Stomach smooth muscle (tissue), 2 donors: ENCODE results near the gene CAPN5.

ENCODE experiments used
- H3K27ac ChIP-seq: one replicate; pipeline ENCODE4 v1.7.0; 2013; ENCODE audit warnings: mild to moderate bottlenecking, low read length, inconsistent platforms
- H3K27me3 ChIP-seq, 2 donors: one replicate each; pipeline ENCODE4 v1.7.0; 2013; ENCODE audit warnings: low read length in 2 of 2; ENCODE audit not compliant: insufficient read depth in 2 of 2, control insufficient read depth in 1 of 2
- H3K36me3 ChIP-seq, 2 donors: one replicate each; pipeline ENCODE4 v1.7.0; 2013; ENCODE audit warnings: low read length in 2 of 2; ENCODE audit not compliant: control insufficient read depth in 2 of 2, insufficient read depth in 2 of 2
- H3K4me1 ChIP-seq: one replicate; pipeline ENCODE4 v1.7.0; 2013; ENCODE audit warnings: low read length; ENCODE audit not compliant: control insufficient read depth, insufficient read depth
- H3K4me3 ChIP-seq, 2 donors: one replicate each; pipeline ENCODE4 v1.7.0; 2013; ENCODE audit warnings: low read length in 2 of 2
- H3K9ac ChIP-seq, 2 donors: one replicate each; pipeline ENCODE4 v1.7.0; 2013; ENCODE audit warnings: low read length in 2 of 2, mild to moderate bottlenecking in 1 of 2
- H3K9me3 ChIP-seq, 2 donors: one replicate each; pipeline ENCODE4 v1.7.0; 2013; ENCODE audit warnings: low read length in 2 of 2; ENCODE audit not compliant: control insufficient read depth in 2 of 2
- donor health status: healthy.
- donor health status: Pancreatic carcinoma.

The CAPN5 gene

GRCh38 chr11:77110836-77111235 lies 44.1 kb downstream of the CAPN5 start:
- H3K4me1 ChIP-seq = peaks cover 28% of the 10 kb centered on the region
- H3K27me3 ChIP-seq = no peaks in the 10 kb centered on the region
- H3K9ac ChIP-seq = no peak overlapping the region
- no peaks in the 10 kb centered on the region for H3K9me3 ChIP-seq
- no peak overlapping the region for H3K27ac ChIP-seq
- H3K4me3 ChIP-seq = no peak overlapping the region
- H3K36me3 ChIP-seq = no peaks in the 10 kb centered on the region

GRCh38 chr11:77111277-77111676 lies 44.5 kb downstream of the CAPN5 start:
- Histone ChIP-seq H3K4me1 (peaks cover 28% of the 10 kb centered on the region), H3K9me3 (no peaks in the 10 kb centered on the region), H3K9ac (no peak overlapping the region), H3K27ac (no peak overlapping the region), H3K36me3 (no peaks in the 10 kb centered on the region), H3K27me3 (no peaks in the 10 kb centered on the region), H3K4me3 (no peak overlapping the region)

- no peak overlapping the region for H3K27ac ChIP-seq
- no peaks in the 10 kb centered on the region for H3K27me3 ChIP-seq
- H3K9ac ChIP-seq = no peak overlapping the region
- H3K4me3 ChIP-seq = no peak overlapping the region
- no peaks in the 10 kb centered on the region for H3K36me3 ChIP-seq
- H3K4me1 ChIP-seq = peaks cover 28% of the 10 kb centered on the region
- no peaks in the 10 kb centered on the region for H3K9me3 ChIP-seq
These were observed 45.2 kb downstream of the CAPN5 start for GRCh38 chr11:77111946-77112345.

- no peak overlapping the region for H3K27ac ChIP-seq
- no peak overlapping the region for H3K9ac ChIP-seq
- no peaks in the 10 kb centered on the region for H3K27me3 ChIP-seq
- no peaks in the 10 kb centered on the region for H3K36me3 ChIP-seq
- no peak overlapping the region for H3K4me3 ChIP-seq
- no peaks in the 10 kb centered on the region for H3K9me3 ChIP-seq
- peaks cover 22% of the 10 kb centered on the region for H3K4me1 ChIP-seq
These were observed 46.0 kb downstream of the CAPN5 start for GRCh38 chr11:77112641-77113381.

GRCh38 chr11:77113382-77114088 lies 46.8 kb downstream of the CAPN5 start:
- Histone ChIP-seq H3K27me3 (no peaks in the 10 kb centered on the region), H3K36me3 (no peaks in the 10 kb centered on the region), H3K27ac (no peak overlapping the region), H3K9me3 (no peaks in the 10 kb centered on the region), H3K4me3 (no peak overlapping the region), H3K9ac (no peak overlapping the region), H3K4me1 (peaks cover 16% of the 10 kb centered on the region)

GRCh38 chr11:77114089-77114463 lies 47.3 kb downstream of the CAPN5 start:
- H3K9ac ChIP-seq = no peak overlapping the region
- H3K9me3 ChIP-seq = no peaks in the 10 kb centered on the region
- no peaks in the 10 kb centered on the region for H3K36me3 ChIP-seq
- H3K4me3 ChIP-seq = no peak overlapping the region
- H3K4me1 ChIP-seq = peaks cover 16% of the 10 kb centered on the region
- H3K27me3 ChIP-seq = no peaks in the 10 kb centered on the region
- H3K27ac ChIP-seq = no peak overlapping the region

GRCh38 chr11:77115181-77115611 lies 48.4 kb downstream of the CAPN5 start:
- Histone ChIP-seq H3K27me3 (no peaks in the 10 kb centered on the region), H3K9me3 (no peaks in the 10 kb centered on the region), H3K9ac (no peak overlapping the region), H3K4me1 (peaks cover 10% of the 10 kb centered on the region), H3K36me3 (peaks cover 0 to 4% of the 10 kb centered on the region in 2 donors), H3K27ac (no peak overlapping the region), H3K4me3 (no peak overlapping the region)

- H3K9me3 ChIP-seq = no peaks in the 10 kb centered on the region
These were observed 49.2 kb downstream of the CAPN5 start for GRCh38 chr11:77115956-77116355.

GRCh38 chr11:77117492-77117891 lies 50.7 kb downstream of the CAPN5 start:
- no peaks in the 10 kb centered on the region for H3K9me3 ChIP-seq
- H3K27me3 ChIP-seq = no peaks in the 10 kb centered on the region
- no peak overlapping the region for H3K9ac ChIP-seq
- H3K4me1 ChIP-seq = no peaks in the 10 kb centered on the region
- no peak overlapping the region for H3K4me3 ChIP-seq
- no peak overlapping the region for H3K27ac ChIP-seq
- H3K36me3 ChIP-seq = peaks cover 2 to 13% of the 10 kb centered on the region in 2 donors

More at GRCh38 chr11:77115956-77116355, 49.2 kb downstream of the CAPN5 start:
- H3K9ac ChIP-seq = no peak overlapping the region
- H3K27ac ChIP-seq = no peak overlapping the region
- H3K4me1 ChIP-seq = peaks cover 3% of the 10 kb centered on the region
- peaks cover 1 to 9% of the 10 kb centered on the region in 2 donors for H3K36me3 ChIP-seq
- H3K27me3 ChIP-seq = no peaks in the 10 kb centered on the region
- H3K4me3 ChIP-seq = no peak overlapping the region

GRCh38 chr11:77118086-77118485 lies 51.3 kb downstream of the CAPN5 start:
- H3K9me3 ChIP-seq = no peaks in the 10 kb centered on the region
- H3K27me3 ChIP-seq = no peaks in the 10 kb centered on the region
- H3K36me3 ChIP-seq = peaks cover 2 to 13% of the 10 kb centered on the region in 2 donors
- no peak overlapping the region for H3K27ac ChIP-seq
- no peaks in the 10 kb centered on the region for H3K4me1 ChIP-seq
- no peak overlapping the region for H3K9ac ChIP-seq
- no peak overlapping the region for H3K4me3 ChIP-seq

- Histone ChIP-seq H3K4me3 (no peak overlapping the region), H3K36me3 (peaks cover 2 to 17% of the 10 kb centered on the region in 2 donors), H3K9me3 (no peaks in the 10 kb centered on the region), H3K27me3 (no peaks in the 10 kb centered on the region), H3K4me1 (no peaks in the 10 kb centered on the region), H3K9ac (no peak overlapping the region), H3K27ac (no peak overlapping the region)
These were observed 52.2 kb downstream of the CAPN5 start for GRCh38 chr11:77118971-77119370.
